Measurements from ENCODE around the gene METTL13.

- TF ChIP-seq, protein P1, sequence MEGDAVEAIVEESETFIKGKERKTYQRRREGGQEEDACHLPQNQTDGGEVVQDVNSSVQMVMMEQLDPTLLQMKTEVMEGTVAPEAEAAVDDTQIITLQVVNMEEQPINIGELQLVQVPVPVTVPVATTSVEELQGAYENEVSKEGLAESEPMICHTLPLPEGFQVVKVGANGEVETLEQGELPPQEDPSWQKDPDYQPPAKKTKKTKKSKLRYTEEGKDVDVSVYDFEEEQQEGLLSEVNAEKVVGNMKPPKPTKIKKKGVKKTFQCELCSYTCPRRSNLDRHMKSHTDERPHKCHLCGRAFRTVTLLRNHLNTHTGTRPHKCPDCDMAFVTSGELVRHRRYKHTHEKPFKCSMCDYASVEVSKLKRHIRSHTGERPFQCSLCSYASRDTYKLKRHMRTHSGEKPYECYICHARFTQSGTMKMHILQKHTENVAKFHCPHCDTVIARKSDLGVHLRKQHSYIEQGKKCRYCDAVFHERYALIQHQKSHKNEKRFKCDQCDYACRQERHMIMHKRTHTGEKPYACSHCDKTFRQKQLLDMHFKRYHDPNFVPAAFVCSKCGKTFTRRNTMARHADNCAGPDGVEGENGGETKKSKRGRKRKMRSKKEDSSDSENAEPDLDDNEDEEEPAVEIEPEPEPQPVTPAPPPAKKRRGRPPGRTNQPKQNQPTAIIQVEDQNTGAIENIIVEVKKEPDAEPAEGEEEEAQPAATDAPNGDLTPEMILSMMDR (IDR thresholded peaks at IDR 0.05), result no peak
- no peak for TF ChIP-seq POLR2A (IDR thresholded peaks at IDR 0.05)
Observed at GRCh38 chr1:171786534-171786933, 5.1 kb downstream of the METTL13 start.
